ENCODE measurements around the gene GAGE13.

DNA sequence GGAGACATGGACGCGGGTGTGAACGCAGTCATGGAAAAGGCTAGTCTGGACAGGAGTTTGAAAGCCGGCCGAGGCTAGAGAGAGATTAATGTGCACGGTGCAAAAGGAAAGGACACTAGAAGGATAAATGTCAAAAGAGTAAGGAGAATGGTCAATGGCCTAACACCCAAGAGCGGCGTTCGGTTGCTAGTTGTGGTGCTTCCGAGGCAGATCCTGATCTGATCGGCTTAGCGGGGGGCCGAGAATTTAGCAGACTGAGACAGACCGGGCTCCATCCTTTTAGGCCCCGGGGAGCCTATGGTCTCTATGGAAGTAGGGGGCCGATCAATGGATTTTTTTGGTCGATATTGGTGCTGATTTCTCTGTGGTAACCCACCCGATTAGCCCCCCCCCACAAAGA lies 21.0 kb upstream of the GAGE13 start:
- TF ChIP-seq CTCF (IDR thresholded peaks at IDR 0.05; ENCODE audit: insufficient read depth, low read depth, low read length) (no peak), EZH2 (IDR thresholded peaks at IDR 0.05; ENCODE audit: insufficient read depth, low read length) (no peak)
